Upper lobe of left lung (tissue), 4 donors: ENCODE measurements around the gene MAPK7.

Experiments
- EP300 ChIP-seq, 4 donors: sonication (generic); formaldehyde crosslinking; IDR thresholded peaks; one replicate each; pipeline ENCODE4 v1.5.1; 2017; ENCODE audit warnings: antibody characterized with exemption in 4 of 4, control low read depth in 2 of 4
- POLR2A ChIP-seq, 4 donors: fragments of 450-650 bp; IDR thresholded peaks; one replicate each; pipeline ENCODE4 v1.5.1; 2016 to 2017; ENCODE audit warnings: antibody characterized with exemption in 4 of 4, mild to moderate bottlenecking in 2 of 4
- POLR2AphosphoS5 ChIP-seq, 2 donors: sonication (generic); formaldehyde crosslinking; IDR thresholded peaks; one replicate each; pipeline ENCODE4 v1.5.1; 2017; ENCODE audit warnings: antibody characterized with exemption in 2 of 2
- TF ChIP-seq, protein P1 (sequence below), 6 experiments: fragments of 450-650 bp in 4 of 6; fragments of 200-600 bp in 2 of 6; sonication (generic) in 2 of 6; IDR thresholded peaks; one replicate each; pipeline ENCODE4 v1.5.1; 2016 to 2019; ENCODE audit warnings: antibody characterized with exemption in 6 of 6

DNA sequence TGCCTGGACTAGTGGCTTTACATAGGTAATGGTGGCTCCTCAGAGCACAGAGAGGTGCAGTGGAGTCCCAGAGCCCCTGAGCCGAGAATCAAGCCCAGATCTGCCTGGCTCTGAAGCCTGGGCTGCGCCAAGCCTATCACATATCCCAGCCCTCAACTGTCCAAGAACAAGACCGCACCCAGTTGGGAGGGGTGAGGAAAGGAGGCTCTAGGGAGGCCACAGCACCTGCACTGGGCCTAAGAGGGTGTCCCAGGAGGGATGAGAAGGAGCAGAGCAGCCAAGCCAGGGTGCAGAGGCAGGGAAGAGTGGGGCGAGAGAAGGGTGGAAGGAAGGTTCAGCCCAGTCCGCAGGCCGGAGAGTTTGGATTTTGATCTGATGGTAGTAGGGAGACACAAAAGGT, 31.8 kb downstream of the MAPK7 start:
- TF ChIP-seq, protein P1, sequence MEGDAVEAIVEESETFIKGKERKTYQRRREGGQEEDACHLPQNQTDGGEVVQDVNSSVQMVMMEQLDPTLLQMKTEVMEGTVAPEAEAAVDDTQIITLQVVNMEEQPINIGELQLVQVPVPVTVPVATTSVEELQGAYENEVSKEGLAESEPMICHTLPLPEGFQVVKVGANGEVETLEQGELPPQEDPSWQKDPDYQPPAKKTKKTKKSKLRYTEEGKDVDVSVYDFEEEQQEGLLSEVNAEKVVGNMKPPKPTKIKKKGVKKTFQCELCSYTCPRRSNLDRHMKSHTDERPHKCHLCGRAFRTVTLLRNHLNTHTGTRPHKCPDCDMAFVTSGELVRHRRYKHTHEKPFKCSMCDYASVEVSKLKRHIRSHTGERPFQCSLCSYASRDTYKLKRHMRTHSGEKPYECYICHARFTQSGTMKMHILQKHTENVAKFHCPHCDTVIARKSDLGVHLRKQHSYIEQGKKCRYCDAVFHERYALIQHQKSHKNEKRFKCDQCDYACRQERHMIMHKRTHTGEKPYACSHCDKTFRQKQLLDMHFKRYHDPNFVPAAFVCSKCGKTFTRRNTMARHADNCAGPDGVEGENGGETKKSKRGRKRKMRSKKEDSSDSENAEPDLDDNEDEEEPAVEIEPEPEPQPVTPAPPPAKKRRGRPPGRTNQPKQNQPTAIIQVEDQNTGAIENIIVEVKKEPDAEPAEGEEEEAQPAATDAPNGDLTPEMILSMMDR (IDR thresholded peaks at IDR 0.05), result no peak
- TF ChIP-seq EP300 (IDR thresholded peaks at IDR 0.05) (no peak), POLR2A (IDR thresholded peaks at IDR 0.05) (no peak), POLR2AphosphoS5 (IDR thresholded peaks at IDR 0.05) (no peak)
